Measurements from ENCODE around the gene ADCY4.

DNA sequence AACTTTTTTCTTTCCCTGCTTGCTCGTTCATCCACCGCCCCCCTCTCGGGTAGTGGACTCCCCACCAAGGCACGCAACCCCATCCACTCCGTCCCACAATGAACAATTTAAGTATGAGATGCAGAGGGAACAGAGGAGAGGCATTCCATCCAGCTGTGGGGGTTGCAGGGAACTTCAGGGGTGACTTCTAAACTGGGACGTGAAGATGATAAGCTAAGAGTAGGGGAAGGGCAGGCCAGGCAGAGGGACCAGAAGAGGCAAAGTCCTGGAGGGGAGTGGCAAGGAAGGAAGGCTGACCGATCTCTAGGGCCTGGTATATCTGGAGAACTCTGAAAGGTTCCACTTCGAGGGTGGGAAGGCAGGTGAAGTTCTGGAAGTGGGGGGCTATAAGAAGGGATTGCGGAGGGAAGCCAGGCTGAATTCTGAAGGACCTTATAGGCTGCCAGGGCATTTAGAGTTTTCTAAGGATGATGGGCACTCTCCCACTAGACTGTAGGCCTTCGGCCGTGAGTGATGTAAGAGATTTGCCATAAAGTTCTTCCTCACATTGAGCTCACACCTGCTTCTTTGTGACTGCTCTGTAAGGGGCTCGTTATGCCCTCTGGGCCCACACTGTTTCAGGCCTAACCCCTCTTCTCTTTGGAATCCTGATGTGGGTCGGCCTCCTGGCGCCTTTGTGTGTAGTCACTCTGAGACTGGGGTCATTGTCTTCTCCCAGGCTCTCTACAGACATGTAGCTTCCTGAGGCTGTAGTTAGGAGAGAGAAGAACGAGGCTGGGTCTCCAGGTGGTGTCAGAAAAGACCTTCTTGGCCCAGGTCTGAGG is 45.2 kb upstream of the ADCY4 start:
- TF ChIP-seq POLR2A (IDR thresholded peaks at IDR 0.05): no peak
- TF ChIP-seq CTCF (IDR thresholded peaks at IDR 0.05): no peak
